GM12874 (cell line): ENCODE results near the gene TEAD1.

Experiments used
- CTCF ChIP-seq: IDR thresholded peaks from 2 replicates; pipeline ENCODE4 v1.5.1; 2011; ENCODE audit warnings: low read depth, mild to moderate bottlenecking, control low read depth, low read length, moderate library complexity; ENCODE audit not compliant: insufficient read depth

The TEAD1 gene

DNA sequence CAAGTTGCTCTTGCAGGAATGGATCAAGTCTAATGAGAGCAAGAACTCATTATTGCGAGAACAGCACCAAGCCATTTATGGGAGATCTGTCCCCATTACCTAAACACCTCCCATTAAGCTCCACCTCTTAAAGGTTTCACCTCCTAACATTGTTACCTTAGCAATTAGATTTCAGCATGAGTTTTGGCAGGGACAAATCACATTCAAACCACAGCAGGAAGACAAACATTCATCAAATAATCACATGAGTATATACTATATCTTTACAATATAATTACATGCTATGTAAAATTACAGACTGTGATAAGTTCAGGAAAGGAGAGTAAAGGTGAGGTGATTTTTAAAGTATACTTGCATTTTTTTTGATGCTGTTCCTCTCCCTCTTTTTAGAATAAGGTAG lies 6.6 kb upstream of the TEAD1 start:
- no peak for TF ChIP-seq CTCF

- TF ChIP-seq CTCF, result no peak
These were observed 6.1 kb upstream of the TEAD1 start for GRCh38 chr11:12668166-12668565.

GRCh38 chr11:12669930-12670329 lies 4.3 kb upstream of the TEAD1 start:
- no peak for TF ChIP-seq CTCF

DNA sequence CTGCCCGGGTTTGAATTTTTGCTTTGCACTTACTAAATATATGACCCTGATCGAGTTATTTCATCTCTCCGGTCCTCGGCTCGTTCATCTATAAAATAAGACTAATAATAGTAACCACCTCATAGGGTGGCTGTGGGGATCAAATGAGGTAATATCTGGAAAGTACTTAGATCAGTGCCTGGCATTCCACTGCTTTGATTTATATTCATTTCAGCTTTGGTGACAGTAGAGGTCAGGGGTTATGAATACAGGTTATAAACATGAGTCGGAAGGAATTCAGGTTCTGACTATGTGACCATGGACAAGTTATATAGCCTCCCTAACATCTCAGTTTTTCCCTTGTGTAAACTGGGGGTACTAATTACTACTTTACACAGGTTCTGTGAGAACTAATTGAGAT lies 2.9 kb upstream of the TEAD1 start:
- TF ChIP-seq CTCF, result no peak

GRCh38 chr11:12673601-12673923 lies 659 bp upstream of the TEAD1 start:
- no peak for TF ChIP-seq CTCF

GRCh38 chr11:12674571-12674935 lies 332 bp downstream of the TEAD1 start:
- TF ChIP-seq CTCF, result no peak

GRCh38 chr11:12674936-12675696 lies 895 bp downstream of the TEAD1 start:
- no peak for TF ChIP-seq CTCF
